Measurements from ENCODE around the gene LIF.

Gene LIF

DNA sequence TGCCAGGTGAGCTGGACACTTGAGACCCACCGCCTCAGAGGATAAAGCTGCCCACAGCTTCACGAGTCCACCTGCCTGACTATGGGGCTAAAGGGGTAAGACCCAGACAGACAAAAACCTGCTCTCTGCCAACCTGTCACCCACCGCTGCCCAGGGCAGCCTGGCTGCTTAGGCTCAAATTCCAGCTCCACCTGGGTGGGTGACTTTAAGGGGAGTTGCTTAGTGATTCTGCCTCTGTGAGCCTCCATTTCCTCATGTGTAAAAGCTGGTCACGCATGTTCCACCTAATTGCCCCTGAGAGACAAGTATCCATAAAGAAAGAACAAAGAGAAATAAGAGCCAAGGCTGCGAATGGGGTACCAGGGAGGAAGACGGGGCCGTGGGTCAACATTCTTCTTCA, 46.5 kb upstream of the LIF start:
- TF ChIP-seq, protein P1, sequence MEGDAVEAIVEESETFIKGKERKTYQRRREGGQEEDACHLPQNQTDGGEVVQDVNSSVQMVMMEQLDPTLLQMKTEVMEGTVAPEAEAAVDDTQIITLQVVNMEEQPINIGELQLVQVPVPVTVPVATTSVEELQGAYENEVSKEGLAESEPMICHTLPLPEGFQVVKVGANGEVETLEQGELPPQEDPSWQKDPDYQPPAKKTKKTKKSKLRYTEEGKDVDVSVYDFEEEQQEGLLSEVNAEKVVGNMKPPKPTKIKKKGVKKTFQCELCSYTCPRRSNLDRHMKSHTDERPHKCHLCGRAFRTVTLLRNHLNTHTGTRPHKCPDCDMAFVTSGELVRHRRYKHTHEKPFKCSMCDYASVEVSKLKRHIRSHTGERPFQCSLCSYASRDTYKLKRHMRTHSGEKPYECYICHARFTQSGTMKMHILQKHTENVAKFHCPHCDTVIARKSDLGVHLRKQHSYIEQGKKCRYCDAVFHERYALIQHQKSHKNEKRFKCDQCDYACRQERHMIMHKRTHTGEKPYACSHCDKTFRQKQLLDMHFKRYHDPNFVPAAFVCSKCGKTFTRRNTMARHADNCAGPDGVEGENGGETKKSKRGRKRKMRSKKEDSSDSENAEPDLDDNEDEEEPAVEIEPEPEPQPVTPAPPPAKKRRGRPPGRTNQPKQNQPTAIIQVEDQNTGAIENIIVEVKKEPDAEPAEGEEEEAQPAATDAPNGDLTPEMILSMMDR (IDR thresholded peaks at IDR 0.05; ENCODE audit: insufficient read depth, low read length, poor library complexity, severe bottlenecking), result no peak
- no peak for DNase-seq (ENCODE audit: extremely low read depth, insufficient read length)
- H3K27me3 ChIP-seq (replicated peaks; ENCODE audit: control insufficient read depth, insufficient read depth, low read length), result no peaks in the 10 kb centered on the region
- no peak overlapping the region for H3K4me3 ChIP-seq (replicated peaks; ENCODE audit: low read depth, low read length)
- peaks cover 55% of the 10 kb centered on the region for H3K36me3 ChIP-seq (ENCODE audit: control insufficient read depth, insufficient read depth, low read length)

DNA sequence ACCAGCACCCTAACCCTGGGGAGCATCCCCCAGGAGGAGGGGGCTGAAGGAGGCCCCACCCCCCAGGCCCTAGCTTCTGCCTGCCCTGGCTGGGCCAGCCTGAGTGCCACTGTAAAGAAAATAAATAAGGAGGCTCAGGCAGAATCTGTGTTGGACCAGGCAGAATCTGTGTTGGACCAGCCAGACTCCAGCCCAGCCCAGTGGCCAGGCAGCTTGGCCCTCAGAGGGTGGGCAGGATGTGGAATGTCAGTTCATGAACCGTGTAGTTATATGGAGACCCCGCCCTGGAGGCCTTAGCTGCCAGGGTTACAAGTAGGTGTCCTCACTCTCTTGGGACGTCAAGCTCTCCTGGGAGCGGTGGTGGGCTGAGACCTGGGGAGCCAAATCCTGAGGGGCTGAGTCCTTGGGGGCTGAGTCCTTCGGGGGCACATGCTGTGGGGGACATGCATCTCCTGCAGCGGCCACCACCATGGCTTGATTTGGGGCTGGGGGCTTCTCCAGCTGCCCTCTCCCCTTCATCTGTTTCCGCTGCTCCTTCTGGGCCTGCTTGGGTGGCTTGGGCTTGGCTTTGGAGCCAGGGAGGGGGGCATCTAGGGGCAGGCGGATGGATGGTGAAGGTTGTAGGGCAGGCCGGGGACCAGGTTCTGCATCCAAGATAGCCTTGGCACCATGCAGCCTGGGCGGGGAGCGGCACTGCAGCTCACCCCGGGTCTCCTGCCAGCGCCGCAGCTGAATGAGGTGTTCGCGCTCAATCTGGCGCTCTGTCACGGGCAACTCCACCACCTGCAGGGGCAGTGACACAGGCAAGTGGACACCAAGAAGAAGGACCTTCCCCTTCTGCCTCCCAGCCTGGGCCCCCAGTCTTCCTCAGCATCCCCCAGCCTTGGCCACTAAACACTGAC, 45.8 kb upstream of the LIF start:
- DNase-seq (ENCODE audit: extremely low read depth, insufficient read length), result no peak
- TF ChIP-seq, protein P1 (IDR thresholded peaks at IDR 0.05; ENCODE audit: insufficient read depth, low read length, poor library complexity, severe bottlenecking), result no peak
- no peak overlapping the region for H3K4me3 ChIP-seq (replicated peaks; ENCODE audit: low read depth, low read length)
- no peaks in the 10 kb centered on the region for H3K27me3 ChIP-seq (replicated peaks; ENCODE audit: control insufficient read depth, insufficient read depth, low read length)
- H3K36me3 ChIP-seq (ENCODE audit: control insufficient read depth, insufficient read depth, low read length), result peaks cover 48% of the 10 kb centered on the region

DNA sequence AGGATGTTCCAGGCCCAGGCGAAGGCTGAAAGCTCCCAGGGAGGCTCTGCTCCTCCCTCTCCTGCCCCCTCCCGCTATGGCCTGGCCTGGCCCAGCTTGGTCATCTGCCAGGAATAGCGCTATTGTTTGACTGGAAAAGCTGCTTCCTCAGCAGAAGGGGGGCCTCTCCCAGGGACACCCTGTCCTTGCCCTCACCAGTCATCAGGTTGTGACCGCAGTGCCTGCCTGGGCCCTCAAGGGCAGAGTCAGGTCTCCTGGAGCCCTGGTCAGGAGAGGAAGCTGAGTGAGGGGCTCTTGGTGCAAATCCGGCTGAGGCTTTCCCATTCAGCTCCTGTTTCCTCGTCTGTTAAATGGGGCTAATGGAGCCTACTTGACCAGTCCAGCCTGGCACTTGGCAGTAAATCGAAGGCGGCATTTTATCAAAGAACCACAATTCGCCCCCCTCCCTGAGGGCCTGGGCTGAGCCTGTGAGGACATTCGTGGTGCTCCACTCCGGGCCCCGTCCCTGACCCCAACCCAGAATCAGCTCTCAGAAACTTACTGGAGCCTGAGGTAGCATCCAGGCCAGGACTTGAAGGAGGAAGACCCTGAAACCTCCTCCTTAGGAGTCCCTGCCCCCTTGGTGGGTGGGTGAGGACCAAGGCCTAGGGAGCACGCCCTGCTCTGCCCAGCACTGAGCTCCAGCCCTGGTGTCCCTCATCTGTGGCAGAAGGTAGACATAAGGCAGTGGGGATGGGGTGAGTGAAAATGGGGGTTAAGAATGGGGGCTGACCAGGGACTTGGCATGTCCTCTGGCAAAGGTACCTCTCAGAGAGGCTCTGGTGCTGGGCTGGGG, 44.7 kb upstream of the LIF start:
- no peak for DNase-seq (ENCODE audit: extremely low read depth, insufficient read length)
- TF ChIP-seq, protein P1 (IDR thresholded peaks at IDR 0.05; ENCODE audit: insufficient read depth, low read length, poor library complexity, severe bottlenecking), result no peak
- H3K27me3 ChIP-seq (replicated peaks; ENCODE audit: control insufficient read depth, insufficient read depth, low read length), result no peaks in the 10 kb centered on the region
- no peak overlapping the region for H3K4me3 ChIP-seq (replicated peaks; ENCODE audit: low read depth, low read length)
- peaks cover 41% of the 10 kb centered on the region for H3K36me3 ChIP-seq (ENCODE audit: control insufficient read depth, insufficient read depth, low read length)

DNA sequence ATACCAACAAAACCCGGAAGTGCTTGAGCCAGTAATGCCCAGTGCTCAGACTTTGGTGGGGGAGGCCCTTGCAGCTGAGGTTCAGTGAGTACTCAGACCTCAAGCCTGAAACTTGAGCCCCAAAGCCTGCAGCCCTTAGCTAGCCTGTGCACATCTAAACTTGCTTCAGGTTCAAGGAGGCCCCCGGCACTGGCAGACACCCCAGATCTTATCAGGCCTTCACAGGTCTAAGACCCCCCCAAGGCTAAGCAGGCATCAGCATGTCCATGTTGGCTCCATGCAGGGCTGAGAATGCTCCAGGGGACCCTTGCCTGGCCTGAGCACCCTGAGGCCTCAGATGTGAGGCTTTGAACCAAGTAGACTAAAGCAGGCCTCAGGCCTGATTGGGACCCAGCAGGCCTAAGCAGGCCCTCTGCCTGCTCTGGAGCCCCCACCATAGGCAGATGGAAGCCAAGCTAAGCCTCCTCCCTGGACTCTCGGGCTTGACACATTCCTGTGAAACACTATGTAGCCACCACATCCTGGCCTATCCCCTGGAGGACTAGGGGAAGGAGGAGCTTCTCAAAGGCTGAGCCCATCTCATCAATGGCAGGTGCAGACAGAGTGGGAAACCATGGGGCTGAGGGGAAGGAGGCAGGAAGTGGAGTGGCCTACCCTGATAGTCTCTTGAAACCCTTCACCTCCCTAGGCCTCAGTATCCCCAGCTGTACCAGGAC, 43.9 kb upstream of the LIF start:
- TF ChIP-seq, protein P1 (IDR thresholded peaks at IDR 0.05; ENCODE audit: insufficient read depth, low read length, poor library complexity, severe bottlenecking), result no peak
- no peak for DNase-seq (ENCODE audit: extremely low read depth, insufficient read length)
- H3K4me3 ChIP-seq (replicated peaks; ENCODE audit: low read depth, low read length), result peak overlapping the region; percentile 75

DNA sequence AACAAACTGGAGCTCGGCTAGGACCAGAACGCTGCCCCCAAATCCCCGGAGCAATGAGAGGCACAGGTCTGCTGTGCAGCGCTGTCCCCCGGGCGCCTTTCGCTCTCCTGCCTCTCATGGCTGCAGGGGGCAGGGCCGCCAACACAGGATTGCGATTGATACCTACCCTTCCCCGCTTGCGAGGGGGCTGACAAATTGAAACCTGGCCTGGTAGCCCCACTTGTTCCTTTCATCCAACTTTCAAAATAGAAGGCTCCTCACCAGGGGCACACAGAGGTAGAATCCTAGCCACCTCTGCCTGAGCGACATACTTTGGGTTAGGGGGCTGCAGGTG, 43.4 kb upstream of the LIF start:
- no peak for DNase-seq (ENCODE audit: extremely low read depth, insufficient read length)
- Histone ChIP-seq H3K36me3 (ENCODE audit: control insufficient read depth, insufficient read depth, low read length) (peaks cover 29% of the 10 kb centered on the region), H3K4me3 (replicated peaks; ENCODE audit: low read depth, low read length) (peak overlapping the region; percentile 75), H3K27me3 (replicated peaks; ENCODE audit: control insufficient read depth, insufficient read depth, low read length) (no peaks in the 10 kb centered on the region)
- TF ChIP-seq, protein P1 (IDR thresholded peaks at IDR 0.05; ENCODE audit: insufficient read depth, low read length, poor library complexity, severe bottlenecking), result peak; percentile 2

More for the DNA sequence above, 43.9 kb upstream of the LIF start:
- peaks cover 33% of the 10 kb centered on the region for H3K36me3 ChIP-seq (ENCODE audit: control insufficient read depth, insufficient read depth, low read length)
- no peaks in the 10 kb centered on the region for H3K27me3 ChIP-seq (replicated peaks; ENCODE audit: control insufficient read depth, insufficient read depth, low read length)
